Vagina (tissue), 2 donors: ENCODE measurements around the gene ADAMTS12.

Source experiments
- CTCF ChIP-seq, 3 experiments: fragments of 450-650 bp in 2 of 3; fragments of 200-600 bp in 1 of 3; sonication (generic) in 1 of 3; IDR thresholded peaks; one replicate each; pipeline ENCODE4 v1.5.1; 2017 to 2019; ENCODE audit warnings: antibody characterized with exemption in 3 of 3, mild to moderate bottlenecking in 2 of 3, moderate library complexity in 2 of 3
- POLR2A ChIP-seq, 2 donors: fragments of 450-650 bp; IDR thresholded peaks; one replicate each; pipeline ENCODE4 v1.6.1; 2017; ENCODE audit warnings: antibody characterized with exemption in 2 of 2, mild to moderate bottlenecking in 2 of 2, moderate library complexity in 2 of 2
- POLR2AphosphoS5 ChIP-seq, 2 donors: sonication (generic); formaldehyde crosslinking; IDR thresholded peaks; one replicate each; pipeline ENCODE4 v1.9.0; 2017; ENCODE audit warnings: antibody characterized with exemption in 2 of 2, mild to moderate bottlenecking in 2 of 2, low read depth in 1 of 2; ENCODE audit not compliant: insufficient read depth in 1 of 2

GRCh38 chr5:33808699-33809098 lies 83.1 kb downstream of the ADAMTS12 start:
- TF ChIP-seq CTCF (IDR thresholded peaks at IDR 0.05) (no peak), POLR2AphosphoS5 (IDR thresholded peaks at IDR 0.05; ENCODE audit: insufficient read depth in 1 of 2, low read depth in 1 of 2) (no peak), POLR2A (IDR thresholded peaks at IDR 0.05) (no peak)
